ENCODE measurements around the gene AFMID.
"Not testable (repeated sequence)": the region's sequence is repeated elsewhere in the genome, so short reads cannot be mapped to it uniquely, and the experiment has no call there.

Gene AFMID, protein sequence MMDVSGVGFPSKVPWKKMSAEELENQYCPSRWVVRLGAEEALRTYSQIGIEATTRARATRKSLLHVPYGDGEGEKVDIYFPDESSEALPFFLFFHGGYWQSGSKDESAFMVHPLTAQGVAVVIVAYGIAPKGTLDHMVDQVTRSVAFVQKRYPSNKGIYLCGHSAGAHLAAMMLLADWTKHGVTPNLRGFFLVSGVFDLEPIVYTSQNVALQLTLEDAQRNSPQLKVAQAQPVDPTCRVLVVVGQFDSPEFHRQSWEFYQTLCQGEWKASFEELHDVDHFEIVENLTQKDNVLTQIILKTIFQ

GRCh38 chr17:78186692-78187595, at the start of gene AFMID, which contains the start of gene TK1:
Gene AFMID (plus strand): TSS chr17:78187362. CDS start chr17:78187371, 9 bp downstream.
Gene TK1 (minus strand): TSS chr17:78187052. CDS start chr17:78186994, 58 bp downstream.
- peak; percentile 90 for DNase-seq

DNA sequence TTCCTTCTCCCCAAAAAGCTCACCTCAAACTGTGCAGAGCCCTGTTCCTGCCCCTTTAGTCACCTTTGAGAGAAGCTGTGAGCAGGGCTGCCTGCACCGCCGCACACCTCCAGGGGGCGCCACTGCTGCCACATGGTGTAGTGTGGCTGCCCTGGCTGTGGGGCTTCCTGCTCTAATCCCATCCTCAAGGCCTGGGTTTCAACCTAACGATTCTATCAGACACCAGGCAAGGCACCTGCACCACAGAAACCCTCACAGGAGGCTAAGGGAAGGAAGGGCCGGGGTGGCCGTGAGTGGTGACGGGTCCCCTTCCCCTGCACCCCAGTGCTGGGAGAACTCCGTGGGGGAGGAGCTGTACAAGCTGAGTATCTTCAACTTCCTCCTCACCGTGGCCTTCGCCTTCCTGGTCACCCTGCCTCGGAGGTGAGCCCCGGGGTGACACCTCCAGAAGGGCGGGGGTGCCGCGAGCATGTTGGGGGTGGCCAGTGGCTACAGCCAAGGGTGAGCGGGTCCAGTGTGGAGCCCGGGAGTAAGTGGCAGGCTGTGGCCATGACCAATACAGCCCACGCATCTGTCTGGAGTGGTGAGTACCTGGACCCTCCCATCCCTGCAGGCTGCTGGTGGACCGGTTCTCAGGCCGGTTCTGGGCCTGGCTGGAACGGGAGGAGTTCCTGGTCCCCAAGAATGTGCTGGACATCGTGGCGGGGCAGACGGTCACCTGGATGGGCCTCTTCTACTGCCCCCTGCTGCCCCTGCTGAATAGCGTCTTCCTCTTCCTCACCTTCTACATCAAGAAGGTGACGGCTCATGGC, 49.6 kb upstream of the AFMID start:
- peak; percentile 48 for DNase-seq

GRCh38 chr17:78138204-78139060, 48.7 kb upstream of the AFMID start:
- no peak for DNase-seq

GRCh38 chr17:78139861-78140168, 47.3 kb upstream of the AFMID start:
- not testable (repeated sequence) for DNase-seq

DNA sequence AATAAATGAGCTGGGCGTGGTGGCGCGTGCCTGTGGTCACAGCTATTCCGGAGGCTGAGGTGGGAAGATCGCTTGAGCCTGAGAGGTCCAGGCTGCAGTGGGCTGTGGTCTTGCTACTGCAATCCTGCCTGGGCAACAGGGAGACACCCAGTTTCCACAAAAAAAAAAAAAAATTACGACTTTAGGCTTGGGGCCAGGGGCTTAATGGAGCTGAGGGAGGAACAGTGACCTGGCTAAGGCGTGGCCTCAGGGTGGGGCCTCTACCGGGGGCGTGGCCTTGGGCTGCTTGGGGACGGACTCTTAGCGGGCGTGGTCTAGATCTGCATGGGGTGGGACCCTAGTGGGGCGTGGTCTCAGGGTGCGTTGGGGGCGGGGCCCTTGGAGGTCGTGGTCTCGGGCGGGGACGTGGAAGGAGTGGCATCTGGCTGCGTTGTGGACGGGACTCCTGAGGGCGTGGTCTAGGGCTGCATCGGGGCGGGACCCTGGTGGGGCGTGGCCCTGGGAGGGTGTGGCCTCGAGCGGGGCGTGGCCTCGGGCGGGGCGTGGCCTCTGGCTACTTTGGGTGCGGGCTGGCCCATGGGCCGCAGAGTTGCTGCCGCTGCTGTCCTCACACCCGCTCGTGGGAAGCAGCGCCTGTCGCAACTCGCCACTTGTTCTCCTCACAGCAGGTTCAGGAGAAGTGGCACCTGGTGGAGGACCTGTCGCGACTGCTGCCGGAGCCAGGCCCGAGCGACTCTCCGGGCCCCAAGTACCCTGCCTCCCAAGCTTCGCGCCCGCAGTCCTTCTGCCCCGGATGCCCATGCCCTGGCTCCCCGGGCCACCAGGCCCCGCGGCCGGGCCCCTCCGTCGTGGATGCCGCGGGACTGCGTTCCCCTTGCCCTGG, 46.8 kb upstream of the AFMID start:
- peak; percentile 97 for DNase-seq

DNA sequence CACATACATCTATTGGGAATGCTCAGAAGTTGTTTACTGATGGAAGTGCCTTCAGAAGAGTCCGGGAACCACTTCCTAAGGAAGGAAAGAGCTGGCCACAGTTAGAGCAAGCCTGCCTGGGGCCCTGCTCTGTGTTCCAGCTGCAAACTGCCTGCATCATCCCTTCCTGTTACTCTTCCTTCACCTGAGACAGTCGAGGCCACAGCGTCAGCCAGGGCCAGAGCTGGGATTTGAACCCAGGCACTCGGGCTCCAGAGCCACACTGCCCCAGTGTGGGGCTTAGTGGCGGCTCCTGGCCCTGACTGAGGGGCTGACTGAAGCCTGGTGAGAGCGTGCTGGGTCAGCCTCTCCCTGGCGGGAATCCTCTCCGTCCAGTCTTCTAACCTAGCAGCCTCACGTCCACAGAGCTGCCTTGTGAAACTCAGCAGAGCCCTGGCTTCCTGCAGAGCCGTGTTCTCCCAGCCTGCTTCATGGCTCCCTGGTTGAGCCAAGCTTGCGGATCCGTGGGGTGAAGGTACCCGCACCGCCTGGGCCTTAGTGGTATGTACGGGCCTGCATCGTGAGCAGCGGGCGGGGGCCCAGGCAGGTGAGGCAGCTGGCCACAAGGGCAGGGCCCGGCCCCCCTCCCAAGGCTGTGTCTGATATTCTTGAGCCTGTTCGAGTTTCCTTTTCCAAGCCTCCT, 45.6 kb upstream of the AFMID start:
- DNase-seq: no peak

DNA sequence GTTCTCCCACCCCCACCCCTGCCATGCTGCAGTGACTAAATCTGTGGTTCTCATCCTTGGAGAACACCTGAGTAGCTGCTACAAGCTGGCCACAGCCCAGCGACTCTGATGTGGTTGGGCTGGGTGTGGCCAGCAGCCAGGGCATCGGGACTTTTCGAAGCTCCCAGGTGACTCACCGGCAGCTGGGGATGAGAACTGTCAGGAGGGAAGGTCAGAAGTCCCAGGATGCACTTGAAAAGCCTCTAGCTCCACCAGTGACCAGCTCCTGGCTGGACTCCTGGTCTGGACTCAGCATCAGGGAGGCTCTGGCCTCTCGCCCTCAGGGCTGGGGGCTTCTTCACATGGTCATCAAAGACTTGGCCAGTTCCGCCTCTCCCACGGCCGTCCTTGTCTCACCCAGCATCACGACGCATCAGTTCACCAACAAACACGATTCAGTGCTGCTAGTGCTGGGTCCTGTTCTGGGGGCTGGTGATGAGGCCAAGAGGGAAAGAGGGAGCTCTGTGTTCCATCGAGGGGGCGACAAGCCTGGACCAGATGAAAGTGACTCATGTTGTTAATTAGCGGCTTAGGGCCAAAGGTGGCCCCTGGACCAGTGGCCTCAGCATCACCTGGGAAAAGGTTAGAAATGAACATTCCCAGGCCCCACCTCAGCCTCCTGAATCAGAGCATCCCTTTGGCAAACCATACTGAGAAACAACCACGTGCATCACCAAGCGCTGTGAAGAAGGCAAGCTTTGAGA, 44.9 kb upstream of the AFMID start:
- no peak for DNase-seq

- DNase-seq: no peak
These were observed 43.7 kb upstream of the AFMID start for GRCh38 chr17:78143214-78144146.

GRCh38 chr17:78144147-78144719, 42.9 kb upstream of the AFMID start:
- peak; percentile 74 for DNase-seq

DNA sequence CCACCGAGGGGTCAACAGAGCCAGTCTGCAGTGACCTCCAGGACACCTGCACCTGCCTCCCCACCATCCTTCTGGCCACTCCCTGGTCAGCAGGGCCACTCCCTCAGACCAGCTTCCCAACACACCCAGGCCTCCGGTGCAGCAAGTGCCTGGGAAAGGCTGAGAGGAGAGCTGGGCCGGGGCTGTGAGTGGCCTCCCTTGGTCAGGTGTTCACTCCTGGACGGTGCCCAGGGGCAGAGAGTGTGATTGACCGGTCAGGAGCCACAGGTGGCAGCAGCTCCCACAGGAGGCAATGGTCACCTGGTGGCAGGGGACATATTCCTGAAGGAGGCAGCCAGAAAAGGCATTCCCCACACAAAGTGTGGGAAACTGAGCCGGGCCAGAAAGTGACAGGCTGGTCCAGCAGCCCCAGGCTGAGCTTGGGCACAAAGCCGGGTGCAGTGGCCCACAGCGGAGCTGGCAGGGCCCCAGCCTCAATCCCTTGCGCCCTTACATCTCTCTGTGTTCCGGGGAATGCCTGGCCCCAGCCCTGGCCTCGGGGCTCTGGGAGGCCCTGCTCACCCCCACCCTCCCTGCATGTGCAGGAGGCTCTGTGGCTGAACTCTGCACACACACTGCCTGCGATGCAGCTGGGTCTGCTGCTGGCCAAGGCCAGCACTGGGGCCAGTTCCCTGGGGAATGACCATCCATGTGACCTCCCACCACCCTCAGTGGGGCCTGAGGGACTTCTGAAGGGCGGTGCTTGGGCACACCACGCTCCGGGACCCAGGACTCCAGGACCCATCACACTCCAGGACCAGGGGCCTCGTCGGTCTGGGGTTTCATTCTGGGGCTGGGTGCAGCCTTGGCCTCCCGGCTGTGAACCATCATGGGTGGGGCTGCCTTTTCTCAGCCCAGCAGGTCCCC, 42.2 kb upstream of the AFMID start:
- no peak for DNase-seq

- DNase-seq: no peak
These were observed 40.7 kb upstream of the AFMID start for GRCh38 chr17:78146471-78146869.

GRCh38 chr17:78146881-78147280, 40.3 kb upstream of the AFMID start:
- DNase-seq: no peak

DNA sequence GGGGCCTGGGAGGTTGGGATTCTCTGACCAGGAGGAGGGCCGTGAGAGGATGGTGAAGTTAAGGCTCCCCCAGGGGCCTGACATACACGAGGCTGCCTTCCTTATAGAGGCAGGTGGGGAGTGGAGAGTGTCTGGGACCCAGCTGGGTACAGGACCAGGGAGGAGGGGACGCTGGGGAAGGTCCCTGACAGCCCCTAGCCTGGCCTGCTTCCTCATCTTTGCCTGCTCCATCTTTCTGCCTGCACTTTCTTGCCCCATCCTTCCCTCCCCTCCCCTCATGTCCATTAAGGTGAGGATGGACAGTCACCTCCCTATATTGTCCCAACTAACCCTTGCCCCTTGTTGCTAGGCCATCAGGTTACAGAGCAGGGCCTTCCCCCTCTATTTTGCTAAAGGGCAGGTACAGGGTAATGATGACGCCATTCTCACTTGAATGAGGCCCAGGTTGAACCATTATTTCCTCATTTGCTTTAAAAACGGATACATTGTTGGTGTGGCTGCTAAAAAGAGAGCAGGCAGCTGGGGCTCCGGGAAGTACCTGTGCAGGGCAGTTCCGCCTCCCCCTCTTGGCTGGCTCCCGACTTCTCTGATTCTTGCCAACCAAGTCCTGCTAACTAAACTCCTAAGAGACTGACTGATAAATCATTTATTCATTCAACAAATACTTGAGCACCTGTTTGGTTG, 39.7 kb upstream of the AFMID start:
- peak; percentile 78 for DNase-seq

- DNase-seq: no peak
These were observed 38.7 kb upstream of the AFMID start for GRCh38 chr17:78148286-78149016.

- DNase-seq: no peak
These were observed 35.6 kb upstream of the AFMID start for GRCh38 chr17:78151514-78152008.
